T-helper 1 cell treated with Interleukin-12 subunit alpha and Interleukin-12 subunit beta and Interleukin-4 antibody, amounts not matched to agents 30 μg/mL and 1 μg/mL, for 36 hours (primary cell): ENCODE measurements around the gene POLR2E.

ENCODE experiments used
- H3K27ac Mint-ChIP-seq: one replicate; pipeline ENCODE4 v1.8.0; 2021; ENCODE audit warnings: mild to moderate bottlenecking, mixed read lengths
- H3K27me3 Mint-ChIP-seq: one replicate; pipeline ENCODE4 v1.8.0; 2021; ENCODE audit warnings: low read depth, mixed read lengths
- H3K36me3 Mint-ChIP-seq: one replicate; pipeline ENCODE4 v1.8.0; 2021; ENCODE audit warnings: low read depth, mixed read lengths
- H3K4me1 Mint-ChIP-seq: one replicate; pipeline ENCODE4 v1.8.0; 2021; ENCODE audit warnings: low read depth, mixed read lengths
- H3K4me3 Mint-ChIP-seq: one replicate; pipeline ENCODE4 v1.8.0; 2021; ENCODE audit warnings: mild to moderate bottlenecking, moderate library complexity, mixed read lengths
- H3K9me3 Mint-ChIP-seq: one replicate; pipeline ENCODE4 v1.8.0; 2021; ENCODE audit warnings: mixed read lengths

POLR2E gene

GRCh38 chr19:1094978-1095701 lies at the start of gene POLR2E:
POLR2E (minus strand) TSS chr19:1095375; CDS start chr19:1095315, 60 bp downstream.
- H3K27ac Mint-ChIP-seq = peak within 1 kb of the TSS; percentile 89
- H3K36me3 Mint-ChIP-seq = peaks cover 17% of the 10 kb centered on the region
- H3K27me3 Mint-ChIP-seq = no peaks in the 10 kb centered on the region
- H3K4me3 Mint-ChIP-seq = peak within 1 kb of the TSS; percentile 93
- H3K4me1 Mint-ChIP-seq = peaks cover 35% of the 10 kb centered on the region
- peaks cover 8% of the 10 kb centered on the region for H3K9me3 Mint-ChIP-seq

GRCh38 chr19:1144741-1145140 lies 49.6 kb upstream of the POLR2E start:
- peaks cover 5% of the 10 kb centered on the region for H3K4me1 Mint-ChIP-seq
- no peak overlapping the region for H3K4me3 Mint-ChIP-seq
- no peaks in the 10 kb centered on the region for H3K27me3 Mint-ChIP-seq
- peaks cover 5% of the 10 kb centered on the region for H3K9me3 Mint-ChIP-seq
- H3K36me3 Mint-ChIP-seq = peaks cover 35% of the 10 kb centered on the region
- H3K27ac Mint-ChIP-seq = peak overlapping the region; percentile 74

- peaks cover 38% of the 10 kb centered on the region for H3K36me3 Mint-ChIP-seq
- peaks cover 3% of the 10 kb centered on the region for H3K4me1 Mint-ChIP-seq
- H3K9me3 Mint-ChIP-seq = peaks cover 5% of the 10 kb centered on the region
- no peak overlapping the region for H3K27ac Mint-ChIP-seq
- no peaks in the 10 kb centered on the region for H3K27me3 Mint-ChIP-seq
- H3K4me3 Mint-ChIP-seq = no peak overlapping the region
These were observed 48.7 kb upstream of the POLR2E start for GRCh38 chr19:1143828-1144399.

GRCh38 chr19:1141944-1142343 lies 46.8 kb upstream of the POLR2E start:
- Mint-ChIP-seq H3K27ac (peak overlapping the region; percentile 1), H3K27me3 (no peaks in the 10 kb centered on the region), H3K4me3 (no peak overlapping the region), H3K9me3 (peaks cover 5% of the 10 kb centered on the region), H3K36me3 (peaks cover 39% of the 10 kb centered on the region), H3K4me1 (peaks cover 3% of the 10 kb centered on the region)

- peaks cover 10% of the 10 kb centered on the region for H3K4me1 Mint-ChIP-seq
- H3K27me3 Mint-ChIP-seq = no peaks in the 10 kb centered on the region
- peaks cover 5% of the 10 kb centered on the region for H3K9me3 Mint-ChIP-seq
- peaks cover 38% of the 10 kb centered on the region for H3K36me3 Mint-ChIP-seq
- H3K27ac Mint-ChIP-seq = no peak overlapping the region
- no peak overlapping the region for H3K4me3 Mint-ChIP-seq
These were observed 45.3 kb upstream of the POLR2E start for GRCh38 chr19:1140272-1141027.

GRCh38 chr19:1139126-1139525 lies 44.0 kb upstream of the POLR2E start:
- Mint-ChIP-seq H3K27me3 (no peaks in the 10 kb centered on the region), H3K36me3 (peaks cover 32% of the 10 kb centered on the region), H3K4me3 (no peak overlapping the region), H3K27ac (peak overlapping the region; percentile 49), H3K9me3 (peaks cover 5% of the 10 kb centered on the region), H3K4me1 (peaks cover 12% of the 10 kb centered on the region)

GRCh38 chr19:1138121-1138520 lies 42.9 kb upstream of the POLR2E start:
- H3K4me1 Mint-ChIP-seq = peaks cover 16% of the 10 kb centered on the region
- peaks cover 5% of the 10 kb centered on the region for H3K9me3 Mint-ChIP-seq
- H3K27ac Mint-ChIP-seq = no peak overlapping the region
- no peaks in the 10 kb centered on the region for H3K27me3 Mint-ChIP-seq
- H3K36me3 Mint-ChIP-seq = peaks cover 23% of the 10 kb centered on the region
- H3K4me3 Mint-ChIP-seq = no peak overlapping the region

GRCh38 chr19:1136621-1137317 lies 41.6 kb upstream of the POLR2E start:
- Mint-ChIP-seq H3K4me1 (peaks cover 13% of the 10 kb centered on the region), H3K9me3 (peaks cover under 1% of the 10 kb centered on the region), H3K4me3 (no peak overlapping the region), H3K27ac (peak overlapping the region; percentile 77), H3K36me3 (peaks cover 14% of the 10 kb centered on the region), H3K27me3 (no peaks in the 10 kb centered on the region)

GRCh38 chr19:1136201-1136600 lies 41.0 kb upstream of the POLR2E start:
- Mint-ChIP-seq H3K4me3 (no peak overlapping the region), H3K36me3 (peaks cover 13% of the 10 kb centered on the region), H3K27ac (no peak overlapping the region), H3K4me1 (peaks cover 13% of the 10 kb centered on the region), H3K9me3 (no peaks in the 10 kb centered on the region), H3K27me3 (no peaks in the 10 kb centered on the region)

- H3K4me3 Mint-ChIP-seq = no peak overlapping the region
- peak overlapping the region; percentile 29 for H3K27ac Mint-ChIP-seq
- H3K9me3 Mint-ChIP-seq = no peaks in the 10 kb centered on the region
- peaks cover 16% of the 10 kb centered on the region for H3K36me3 Mint-ChIP-seq
- H3K27me3 Mint-ChIP-seq = no peaks in the 10 kb centered on the region
- H3K4me1 Mint-ChIP-seq = peaks cover 13% of the 10 kb centered on the region
These were observed 40.3 kb upstream of the POLR2E start for GRCh38 chr19:1135454-1135853.

GRCh38 chr19:1134431-1134830 lies 39.3 kb upstream of the POLR2E start:
- peaks cover 14% of the 10 kb centered on the region for H3K36me3 Mint-ChIP-seq
- H3K27me3 Mint-ChIP-seq = no peaks in the 10 kb centered on the region
- H3K27ac Mint-ChIP-seq = peak overlapping the region; percentile 9
- no peaks in the 10 kb centered on the region for H3K9me3 Mint-ChIP-seq
- H3K4me1 Mint-ChIP-seq = peaks cover 18% of the 10 kb centered on the region
- peak overlapping the region; percentile 14 for H3K4me3 Mint-ChIP-seq

- H3K9me3 Mint-ChIP-seq = no peaks in the 10 kb centered on the region
- H3K36me3 Mint-ChIP-seq = peaks cover 8% of the 10 kb centered on the region
- H3K27ac Mint-ChIP-seq = peak overlapping the region; percentile 81
- peak overlapping the region; percentile 61 for H3K4me3 Mint-ChIP-seq
- peaks cover 18% of the 10 kb centered on the region for H3K4me1 Mint-ChIP-seq
- no peaks in the 10 kb centered on the region for H3K27me3 Mint-ChIP-seq
These were observed 38.3 kb upstream of the POLR2E start for GRCh38 chr19:1133471-1133929.

GRCh38 chr19:1132552-1133383 lies 37.6 kb upstream of the POLR2E start:
- H3K4me1 Mint-ChIP-seq = peaks cover 18% of the 10 kb centered on the region
- no peaks in the 10 kb centered on the region for H3K9me3 Mint-ChIP-seq
- H3K36me3 Mint-ChIP-seq = peaks cover 8% of the 10 kb centered on the region
- H3K4me3 Mint-ChIP-seq = peak overlapping the region; percentile 86
- peak overlapping the region; percentile 82 for H3K27ac Mint-ChIP-seq
- H3K27me3 Mint-ChIP-seq = no peaks in the 10 kb centered on the region
